ENCODE results near the gene OSBPL3.

OSBPL3 gene

DNA sequence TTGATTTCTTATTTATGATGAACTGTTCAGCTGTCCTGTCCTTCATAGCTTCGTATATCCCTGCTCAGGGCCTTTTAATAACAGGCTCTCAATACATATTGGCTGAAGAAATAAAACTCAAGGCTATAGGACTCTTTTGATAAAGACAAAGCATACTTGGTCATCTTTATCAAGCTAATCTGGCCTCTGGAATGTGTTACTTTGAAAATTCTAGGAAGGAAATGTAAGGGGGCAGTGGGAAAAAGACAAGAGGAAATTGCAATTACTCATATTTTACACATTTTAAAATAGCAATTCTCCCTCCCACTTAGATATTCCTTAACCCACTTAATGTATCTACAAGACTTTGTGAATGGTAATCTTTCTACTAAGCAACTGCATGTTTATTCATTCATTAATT, 94.3 kb downstream of the OSBPL3 start:
- H3K9ac ChIP-seq: peak overlapping the region in 1 of 11 experiments; percentile 34; a peak in 1 of 22 replicates
- no peaks in the 10 kb centered on the region for H4K20me1 ChIP-seq
- peaks cover 0 to 26% (median 4%) of the 10 kb centered on the region in 11 experiments; a peak in 9 of 22 replicates for H3K36me3 ChIP-seq
- no peak overlapping the region for H3K27ac ChIP-seq
- no peak for TF ChIP-seq Cebpa-rat (IDR thresholded peaks at IDR 0.05)
- no peaks in the 10 kb centered on the region for H3K27me3 ChIP-seq
- peak overlapping the region in 9 of 11 experiments; percentile 1 to 76 (median 54); a peak in 14 of 22 replicates for H3K4me2 ChIP-seq
- no peaks in the 10 kb centered on the region for H3K9me3 ChIP-seq (replicated peaks in 1 of 11)
- peaks cover 23 to 52% (median 35%) of the 10 kb centered on the region in 10 experiments for H3K4me1 ChIP-seq
- H3K4me3 ChIP-seq: no peak overlapping the region

- Histone ChIP-seq H3K27me3 (no peaks in the 10 kb centered on the region), H3K9me3 (replicated peaks in 1 of 11) (no peaks in the 10 kb centered on the region), H3K4me1 (peaks cover 23 to 56% (median 35%) of the 10 kb centered on the region in 10 experiments), H3K9ac (no peak overlapping the region), H3K36me3 (peaks cover 0 to 22% (median 0%) of the 10 kb centered on the region in 11 experiments; a peak in 4 of 22 replicates), H3K4me2 (peak overlapping the region in 9 of 11 experiments; percentile 1 to 76 (median 54); a peak in 14 of 22 replicates), H3K27ac (no peak overlapping the region), H3K4me3 (no peak overlapping the region), H4K20me1 (no peaks in the 10 kb centered on the region)
- no peak for TF ChIP-seq Cebpa-rat (IDR thresholded peaks at IDR 0.05)
Measured at GRCh38 chr7:24885305-24885704, 94.7 kb downstream of the OSBPL3 start.

DNA sequence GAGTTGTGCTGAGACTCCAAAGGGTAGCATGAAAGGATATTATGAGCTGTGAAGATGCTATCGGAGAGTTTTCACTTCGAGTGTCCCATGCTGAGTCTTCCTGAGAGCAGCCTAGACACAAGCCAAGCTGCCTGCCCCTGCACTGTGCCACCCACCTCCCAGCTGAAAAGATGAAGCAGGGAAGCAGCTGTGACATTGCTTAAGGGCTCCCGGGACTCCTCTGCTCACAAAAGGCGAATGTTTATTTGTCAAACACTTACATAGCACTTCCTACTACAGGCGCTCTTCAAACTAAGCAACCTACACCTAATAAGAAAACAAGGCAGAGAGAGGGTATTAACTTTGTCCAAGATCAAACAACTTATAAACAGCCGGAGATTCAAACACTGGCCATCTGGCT, 95.6 kb downstream of the OSBPL3 start:
- Histone ChIP-seq H3K4me1 (peaks cover 24 to 65% (median 35%) of the 10 kb centered on the region in 10 experiments), H3K9ac (no peak overlapping the region), H3K4me2 (peak overlapping the region; percentile 1 to 76 (median 40); a peak in 18 of 22 replicates), H3K27me3 (no peaks in the 10 kb centered on the region), H3K27ac (peak overlapping the region in 1 of 11 experiments; percentile 12; a peak in 1 of 22 replicates), H3K9me3 (replicated peaks in 1 of 11) (no peaks in the 10 kb centered on the region), H3K4me3 (no peak overlapping the region), H3K36me3 (peaks cover 0 to 14% (median 0%) of the 10 kb centered on the region in 11 experiments; a peak in 3 of 22 replicates), H4K20me1 (no peaks in the 10 kb centered on the region)
- no peak for TF ChIP-seq Cebpa-rat (IDR thresholded peaks at IDR 0.05)

- Histone ChIP-seq H3K36me3 (peaks cover 0 to 11% (median 0%) of the 10 kb centered on the region in 11 experiments; a peak in 3 of 22 replicates), H3K27me3 (no peaks in the 10 kb centered on the region), H3K4me2 (peak overlapping the region; percentile 40 to 76 (median 53); a peak in 21 of 22 replicates), H3K9ac (peak overlapping the region in 1 of 11 experiments; percentile 21; a peak in 1 of 22 replicates), H3K27ac (peak overlapping the region in 1 of 11 experiments; percentile 25; a peak in 1 of 22 replicates), H3K9me3 (replicated peaks in 1 of 11) (no peaks in the 10 kb centered on the region), H3K4me1 (peaks cover 32 to 73% (median 43%) of the 10 kb centered on the region in 10 experiments), H4K20me1 (no peaks in the 10 kb centered on the region), H3K4me3 (no peak overlapping the region)
- no peak for TF ChIP-seq Cebpa-rat (IDR thresholded peaks at IDR 0.05)
Measured at GRCh38 chr7:24883622-24884013, 96.4 kb downstream of the OSBPL3 start.

DNA sequence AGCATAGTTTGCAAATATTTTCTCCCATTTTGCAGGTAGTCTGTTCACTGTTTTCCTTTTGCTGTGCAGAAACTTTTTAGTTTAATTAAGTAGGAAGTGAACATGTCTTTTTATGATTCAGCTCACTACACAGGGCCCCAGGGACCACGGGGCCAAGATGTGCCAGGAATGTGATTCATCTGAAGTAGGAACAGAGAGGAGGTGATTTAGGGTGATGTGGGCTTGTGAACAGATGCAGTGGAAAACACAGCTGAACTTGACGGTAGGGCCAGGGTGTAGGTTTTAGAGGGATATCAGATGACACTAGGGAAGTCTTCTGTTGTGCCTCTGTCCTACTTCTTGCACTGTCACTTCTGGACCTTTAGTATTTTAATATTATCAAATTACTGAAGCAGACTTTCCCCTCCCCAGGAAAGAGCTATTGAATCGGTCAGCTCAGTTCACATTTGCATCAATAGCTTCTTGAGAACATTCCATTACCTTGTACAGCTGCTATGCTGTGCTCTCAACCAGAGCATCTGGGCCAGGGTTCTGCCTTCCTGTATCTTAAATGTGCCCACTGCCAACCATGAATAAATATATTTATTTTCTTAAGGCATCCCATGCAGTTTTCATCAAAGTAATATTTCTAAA, 96.9 kb downstream of the OSBPL3 start:
- H3K27ac ChIP-seq: peak overlapping the region in 1 of 11 experiments; percentile 25; a peak in 1 of 22 replicates
- H4K20me1 ChIP-seq: no peaks in the 10 kb centered on the region
- H3K4me2 ChIP-seq: peak overlapping the region; percentile 40 to 76 (median 53)
- H3K9ac ChIP-seq: peak overlapping the region in 1 of 11 experiments; percentile 21; a peak in 1 of 22 replicates
- H3K4me3 ChIP-seq: no peak overlapping the region
- peaks cover 37 to 78% (median 48%) of the 10 kb centered on the region in 10 experiments for H3K4me1 ChIP-seq
- no peaks in the 10 kb centered on the region for H3K9me3 ChIP-seq (replicated peaks in 1 of 11)
- H3K36me3 ChIP-seq: peaks cover 0 to 11% (median 0%) of the 10 kb centered on the region in 11 experiments; a peak in 3 of 22 replicates
- TF ChIP-seq Cebpa-rat (IDR thresholded peaks at IDR 0.05): no peak
- H3K27me3 ChIP-seq: no peaks in the 10 kb centered on the region

- Histone ChIP-seq H3K4me3 (no peak overlapping the region), H4K20me1 (0 out of 22 replicates have a peak, but pooled peaks cover 0 to 6% (median 0%) of the 10 kb centered on the region in 11 experiments), H3K27me3 (no peaks in the 10 kb centered on the region), H3K4me2 (no peak overlapping the region), H3K36me3 (peaks cover 0 to 6% (median 0%) of the 10 kb centered on the region in 11 experiments; a peak in 3 of 22 replicates), H3K9ac (no peak overlapping the region), H3K9me3 (replicated peaks in 1 of 11) (no peaks in the 10 kb centered on the region), H3K27ac (no peak overlapping the region), H3K4me1 (peaks cover 52 to 91% (median 61%) of the 10 kb centered on the region in 10 experiments)
- TF ChIP-seq Cebpa-rat (IDR thresholded peaks at IDR 0.05): no peak
Measured at GRCh38 chr7:24881623-24882022, 98.4 kb downstream of the OSBPL3 start.

DNA sequence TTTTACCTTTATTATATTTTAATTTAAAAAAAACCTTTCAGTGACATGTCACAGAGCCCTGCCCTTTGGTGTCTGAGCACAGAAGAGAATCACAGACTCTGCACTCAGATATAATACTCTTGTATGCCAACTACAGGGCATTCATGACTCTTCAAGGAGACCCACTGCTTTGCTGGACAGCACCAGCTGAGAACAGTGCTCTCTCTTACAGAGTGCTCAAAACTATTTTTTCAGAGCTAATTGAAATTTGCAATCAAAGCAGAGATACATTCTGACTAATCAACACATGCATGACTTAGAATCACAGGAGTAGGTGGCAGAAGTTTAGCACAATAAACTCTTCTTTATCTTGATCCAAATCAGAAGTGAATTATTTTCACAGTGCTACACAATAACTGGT, 99.1 kb downstream of the OSBPL3 start:
- no peak overlapping the region for H3K27ac ChIP-seq
- no peaks in the 10 kb centered on the region; a peak in 1 of 22 replicates for H3K36me3 ChIP-seq
- no peaks in the 10 kb centered on the region for H3K27me3 ChIP-seq
- no peaks in the 10 kb centered on the region for H3K9me3 ChIP-seq (replicated peaks in 1 of 11)
- peaks cover 51 to 91% (median 57%) of the 10 kb centered on the region in 10 experiments for H3K4me1 ChIP-seq
- no peak overlapping the region for H3K9ac ChIP-seq
- 0 out of 22 replicates have a peak, but pooled peaks cover 0 to 6% (median 0%) of the 10 kb centered on the region in 11 experiments for H4K20me1 ChIP-seq
- no peak for TF ChIP-seq Cebpa-rat (IDR thresholded peaks at IDR 0.05)
- no peak overlapping the region for H3K4me3 ChIP-seq
- H3K4me2 ChIP-seq: no peak overlapping the region

GRCh38 chr7:24879291-24879690, 100.7 kb downstream of the OSBPL3 start:
- Histone ChIP-seq H3K4me3 (no peak overlapping the region), H3K36me3 (no peaks in the 10 kb centered on the region), H3K9ac (no peak overlapping the region), H4K20me1 (0 out of 22 replicates have a peak, but pooled peaks cover 0 to 6% (median 0%) of the 10 kb centered on the region in 11 experiments), H3K27me3 (no peaks in the 10 kb centered on the region), H3K4me1 (peaks cover 37 to 77% (median 46%) of the 10 kb centered on the region in 10 experiments), H3K27ac (no peak overlapping the region; a peak in 2 of 22 replicates), H3K9me3 (replicated peaks in 1 of 11) (no peaks in the 10 kb centered on the region), H3K4me2 (peak overlapping the region in 10 of 11 experiments; percentile 69 to 90 (median 79); a peak in 13 of 22 replicates)
- no peak for TF ChIP-seq Cebpa-rat (IDR thresholded peaks at IDR 0.05)

- peaks cover 23 to 63% (median 31%) of the 10 kb centered on the region in 10 experiments for H3K4me1 ChIP-seq
- H3K27me3 ChIP-seq: no peaks in the 10 kb centered on the region
- H3K4me3 ChIP-seq: peak overlapping the region in 1 of 10 experiments; percentile 27; a peak in 1 of 20 replicates
- H3K9ac ChIP-seq: peak overlapping the region in 2 of 11 experiments; percentile 2 to 49; a peak in 3 of 22 replicates
- peak overlapping the region; percentile 69 to 90 (median 80) for H3K4me2 ChIP-seq
- H3K9me3 ChIP-seq (replicated peaks in 1 of 11): no peaks in the 10 kb centered on the region
- 0 out of 22 replicates have a peak, but pooled peaks cover 0 to 6% (median 0%) of the 10 kb centered on the region in 11 experiments for H4K20me1 ChIP-seq
- no peak for TF ChIP-seq Cebpa-rat (IDR thresholded peaks at IDR 0.05)
- no peaks in the 10 kb centered on the region for H3K36me3 ChIP-seq
- peak overlapping the region in 6 of 11 experiments; percentile 6 to 55 (median 18); a peak in 8 of 22 replicates for H3K27ac ChIP-seq
Measured at GRCh38 chr7:24877790-24878311, 102.1 kb downstream of the OSBPL3 start.
